VCaP (cell line): Measurements from ENCODE around the gene MED12L.

Experiments used
- H3K27ac ChIP-seq: fragments of 450-650 bp; 2 replicates; pipeline ENCODE4 v1.5.1; 2017
- CTCF ChIP-seq: fragments of 450-650 bp; conservative IDR thresholded peaks from 2 replicates; pipeline ENCODE4 v1.5.1; 2017; ENCODE audit warnings: mild to moderate bottlenecking, moderate library complexity

Gene MED12L

GRCh38 chr3:151197981-151198767 is 112.7 kb downstream of the MED12L start:
- no peak for TF ChIP-seq CTCF
- no peak overlapping the region for H3K27ac ChIP-seq

- no peak overlapping the region for H3K27ac ChIP-seq
- no peak for TF ChIP-seq CTCF
Measured at GRCh38 chr3:151198849-151199248, 113.4 kb downstream of the MED12L start.

- H3K27ac ChIP-seq: no peak overlapping the region
- no peak for TF ChIP-seq CTCF
Measured at GRCh38 chr3:151199554-151200438, 114.3 kb downstream of the MED12L start.

GRCh38 chr3:151200586-151200985 is 115.1 kb downstream of the MED12L start:
- no peak for TF ChIP-seq CTCF
- no peak overlapping the region for H3K27ac ChIP-seq

- H3K27ac ChIP-seq: no peak overlapping the region
- no peak for TF ChIP-seq CTCF
Measured at GRCh38 chr3:151201051-151201730, 115.7 kb downstream of the MED12L start.

- no peak for TF ChIP-seq CTCF
- no peak within 1 kb of the TSS for H3K27ac ChIP-seq
Measured at GRCh38 chr3:151203051-151203420, 117.6 kb downstream of the MED12L start, which contains the start of gene GPR171. Gene GPR171, minus strand, starts transcription at chr3:151203216. Its CDS starts 3,830 bp downstream, at chr3:151199386.
